Mesothelial cell of epicardium (in vitro differentiated cells): ENCODE results near the gene PRAMEF8. TPM values are rescaled to one million over a fixed set of nuclear protein-coding genes. Genes with fewer than 3 reads are reported as not detected.
A peak's percentile ranks its signal among the peaks of the same experiment; 100 is the strongest.
"Not testable (repeated sequence)": the region's sequence is repeated elsewhere in the genome, so short reads cannot be mapped to it uniquely, and the experiment has no call there.

Experiments used
- DNase-seq, 2 experiments: peaks; one replicate each; pipeline ENCODE4 v3.0.0; 2021; ENCODE audit warnings: low spot score in 2 of 2; ENCODE audit not compliant: unreplicated experiment in 2 of 2
- H3K27ac Mint-ChIP-seq: 2 replicates; pipeline ENCODE4 v1.8.0; 2021; ENCODE audit warnings: mixed read lengths
- H3K27me3 Mint-ChIP-seq: 2 replicates; pipeline ENCODE4 v1.8.0; 2021; ENCODE audit warnings: low read depth, mixed read lengths
- H3K36me3 Mint-ChIP-seq: 2 replicates; pipeline ENCODE4 v1.8.0; 2021; ENCODE audit warnings: mixed read lengths
- H3K4me1 Mint-ChIP-seq: 2 replicates; pipeline ENCODE4 v1.8.0; 2021; ENCODE audit warnings: mixed read lengths
- H3K4me3 Mint-ChIP-seq: 2 replicates; pipeline ENCODE4 v1.8.0; 2021; ENCODE audit warnings: mild to moderate bottlenecking, moderate library complexity, mixed read lengths
- H3K9me3 Mint-ChIP-seq: 2 replicates; pipeline ENCODE4 v1.8.0; 2021; ENCODE audit warnings: mixed read lengths
- total RNA-seq: library from RNA; stranded (reverse); gene quantifications from 3 replicates; pipeline ENCODE4 v1.2.1, GENCODE V29; 2021

Gene PRAMEF8
- total RNA-seq, 1 donor from 2014 or later, result not detected

GRCh38 chr1:13243536-13244263, 41.2 kb downstream of the PRAMEF8 start:
- DNase-seq, H3K4me3 Mint-ChIP-seq, H3K27ac Mint-ChIP-seq, H3K4me1 Mint-ChIP-seq, H3K27me3 Mint-ChIP-seq, H3K36me3 Mint-ChIP-seq: not testable (repeated sequence)
- peaks cover 50% of the 10 kb centered on the region for H3K9me3 Mint-ChIP-seq

GRCh38 chr1:13239633-13240032, 45.3 kb downstream of the PRAMEF8 start:
- DNase-seq, H3K36me3 Mint-ChIP-seq, H3K4me1 Mint-ChIP-seq, H3K27ac Mint-ChIP-seq, H3K27me3 Mint-ChIP-seq, H3K4me3 Mint-ChIP-seq: not testable (repeated sequence)
- H3K9me3 Mint-ChIP-seq, result peaks cover 34% of the 10 kb centered on the region

- H3K27ac Mint-ChIP-seq, H3K27me3 Mint-ChIP-seq, H3K4me1 Mint-ChIP-seq, H3K36me3 Mint-ChIP-seq, DNase-seq, H3K4me3 Mint-ChIP-seq: not testable (repeated sequence)
- H3K9me3 Mint-ChIP-seq, result peaks cover 45% of the 10 kb centered on the region
Measured at GRCh38 chr1:13237572-13237971, 47.4 kb downstream of the PRAMEF8 start.

GRCh38 chr1:13234057-13234456, 50.9 kb downstream of the PRAMEF8 start:
- H3K27me3 Mint-ChIP-seq, H3K4me3 Mint-ChIP-seq, H3K4me1 Mint-ChIP-seq, H3K36me3 Mint-ChIP-seq, H3K27ac Mint-ChIP-seq: not testable (repeated sequence)
- peaks cover 45% of the 10 kb centered on the region for H3K9me3 Mint-ChIP-seq
- peak in 1 of 2 experiments; percentile 27 for DNase-seq

- peak in 1 of 2 experiments; percentile 3 for DNase-seq
- not testable (repeated sequence) for H3K4me3 Mint-ChIP-seq, H3K36me3 Mint-ChIP-seq, H3K4me1 Mint-ChIP-seq, H3K27ac Mint-ChIP-seq, H3K27me3 Mint-ChIP-seq
- H3K9me3 Mint-ChIP-seq, result peaks cover 51% of the 10 kb centered on the region
Measured at GRCh38 chr1:13232056-13232455, 52.9 kb downstream of the PRAMEF8 start.

Other genes with a start within 250 kb of the PRAMEF8 start
- not detected in 3 replicates for gene PRAMEF27, start 228.6 kb downstream of the PRAMEF8 start, total RNA-seq
- gene HNRNPCL3, start 224.4 kb downstream of the PRAMEF8 start, total RNA-seq, result not detected in 3 replicates
- not detected in 3 replicates for gene PRAMEF25, start 214.4 kb downstream of the PRAMEF8 start, total RNA-seq
- gene HNRNPCL2, start 168.3 kb downstream of the PRAMEF8 start, total RNA-seq, result not detected in 3 replicates
- not detected in 3 replicates for gene PRAMEF26, start 129.1 kb downstream of the PRAMEF8 start, total RNA-seq
- gene HNRNPCL4, start 119.5 kb downstream of the PRAMEF8 start, total RNA-seq, result not detected in 3 replicates
- not detected in 3 replicates for gene PRAMEF9, start 113.3 kb downstream of the PRAMEF8 start, total RNA-seq
- gene PRAMEF13, start 83.7 kb downstream of the PRAMEF8 start, total RNA-seq, result not detected in 3 replicates
- not detected in 3 replicates for gene PRAMEF18, start 59.0 kb downstream of the PRAMEF8 start, total RNA-seq
- not detected in 3 replicates for gene PRAMEF5, start 30.9 kb downstream of the PRAMEF8 start, total RNA-seq
- not detected in 3 replicates for gene PRAMEF33, start 18.4 kb upstream of the PRAMEF8 start, total RNA-seq
- gene PRAMEF15, start 30.4 kb upstream of the PRAMEF8 start, total RNA-seq, result not detected in 3 replicates
- gene PRAMEF14, start 62.0 kb upstream of the PRAMEF8 start, total RNA-seq, result not detected in 3 replicates
- not detected in 3 replicates for gene PRAMEF19, start 86.8 kb upstream of the PRAMEF8 start, total RNA-seq
- gene PRAMEF17, start 104.5 kb upstream of the PRAMEF8 start, total RNA-seq, result not detected in 3 replicates
- not detected in 3 replicates for gene PRAMEF20, start 125.3 kb upstream of the PRAMEF8 start, total RNA-seq
- gene LRRC38, start 228.9 kb upstream of the PRAMEF8 start, total RNA-seq, result not detected in 3 replicates